HEK293 (cell line): Measurements from ENCODE around the gene TRIM7.

Experiments
- BCL11A ChIP-seq: fragments of 450-650 bp; formaldehyde crosslinking; IDR thresholded peaks from 2 replicates; pipeline ENCODE4 v1.5.1; 2016; ENCODE audit warnings: low read depth, missing biosample characterization, missing genetic modification characterization
- BCL11B ChIP-seq: fragments of 450-650 bp; formaldehyde crosslinking; IDR thresholded peaks from 2 replicates; pipeline ENCODE4 v1.5.1; 2016; ENCODE audit warnings: low read depth, missing biosample characterization, missing genetic modification characterization
- FEZF1 ChIP-seq: fragments of 450-650 bp; formaldehyde crosslinking; IDR thresholded peaks from 2 replicates; pipeline ENCODE4 v1.5.1; 2016; ENCODE audit warnings: missing biosample characterization, missing genetic modification characterization
- GFI1B ChIP-seq: fragments of 450-650 bp; formaldehyde crosslinking; IDR thresholded peaks from 2 replicates; pipeline ENCODE4 v1.5.1; 2016; ENCODE audit warnings: missing biosample characterization, missing genetic modification characterization
- GLIS1 ChIP-seq: fragments of 450-650 bp; formaldehyde crosslinking; IDR thresholded peaks from 2 replicates; pipeline ENCODE4 v1.5.1; 2016; ENCODE audit warnings: missing biosample characterization, missing genetic modification characterization
- HOXA7 ChIP-seq: sonication (generic); formaldehyde crosslinking; IDR thresholded peaks from 2 replicates; pipeline ENCODE4 v1.8.1; 2022; ENCODE audit warnings: missing genetic modification reagents, borderline replicate concordance
- KLF7 ChIP-seq: fragments of 450-650 bp; formaldehyde crosslinking; IDR thresholded peaks from 2 replicates; pipeline ENCODE4 v1.5.1; 2016; ENCODE audit warnings: missing biosample characterization, missing genetic modification characterization, borderline replicate concordance
- MZF1 ChIP-seq: fragments of 450-650 bp; formaldehyde crosslinking; IDR thresholded peaks from 2 replicates; pipeline ENCODE4 v1.5.1; 2017; ENCODE audit warnings: missing biosample characterization, missing genetic modification characterization, borderline replicate concordance
- SETDB1 ChIP-seq: IDR thresholded peaks from one replicate; pipeline ENCODE4 v1.6.1; 2017; ENCODE audit warnings: mild to moderate bottlenecking, low read length, moderate library complexity, mixed read lengths; ENCODE audit not compliant: insufficient read length
- SP7 ChIP-seq: fragments of 450-650 bp; formaldehyde crosslinking; IDR thresholded peaks from 2 replicates; pipeline ENCODE4 v1.5.1; 2016; ENCODE audit warnings: missing biosample characterization, missing genetic modification characterization
- YY2 ChIP-seq: fragments of 450-650 bp; formaldehyde crosslinking; IDR thresholded peaks from 2 replicates; pipeline ENCODE4 v1.5.1; 2016; ENCODE audit warnings: missing biosample characterization, missing genetic modification characterization
- ZBTB17 ChIP-seq: fragments of 450-650 bp; formaldehyde crosslinking; IDR thresholded peaks from 2 replicates; pipeline ENCODE4 v1.5.1; 2016; ENCODE audit warnings: missing biosample characterization, missing genetic modification characterization
- ZBTB20 ChIP-seq: fragments of 450-650 bp; formaldehyde crosslinking; IDR thresholded peaks from 2 replicates; pipeline ENCODE4 v1.5.1; 2016; ENCODE audit warnings: missing biosample characterization, missing genetic modification characterization
- ZBTB44 ChIP-seq: fragments of 450-650 bp; IDR thresholded peaks from 2 replicates; pipeline ENCODE4 v1.5.1; 2018; ENCODE audit warnings: missing biosample characterization, mild to moderate bottlenecking, missing genetic modification characterization
- ZEB2 ChIP-seq: fragments of 450-650 bp; formaldehyde crosslinking; IDR thresholded peaks from 2 replicates; pipeline ENCODE4 v1.5.1; 2016; ENCODE audit warnings: missing biosample characterization, missing genetic modification characterization
- ZFP37 ChIP-seq: fragments of 450-650 bp; formaldehyde crosslinking; IDR thresholded peaks from 2 replicates; pipeline ENCODE4 v1.5.1; 2016; ENCODE audit warnings: missing biosample characterization, missing genetic modification characterization
- ZNF146 ChIP-seq: fragments of 450-650 bp; formaldehyde crosslinking; IDR thresholded peaks from 2 replicates; pipeline ENCODE4 v1.5.1; 2016; ENCODE audit warnings: missing biosample characterization, missing genetic modification characterization
- ZNF37A ChIP-seq: fragments of 450-650 bp; IDR thresholded peaks from 2 replicates; pipeline ENCODE4 v1.5.1; 2018; ENCODE audit warnings: missing biosample characterization, missing genetic modification characterization
- ZNF391 ChIP-seq: fragments of 450-650 bp; formaldehyde crosslinking; IDR thresholded peaks from 2 replicates; pipeline ENCODE4 v1.5.1; 2016; ENCODE audit warnings: low read depth, missing biosample characterization, missing genetic modification characterization, borderline replicate concordance
- ZNF449 ChIP-seq: fragments of 450-650 bp; formaldehyde crosslinking; IDR thresholded peaks from 2 replicates; pipeline ENCODE4 v1.5.1; 2017; ENCODE audit warnings: missing biosample characterization, mild to moderate bottlenecking, missing genetic modification characterization, moderate library complexity
- ZNF501 ChIP-seq: fragments of 450-650 bp; formaldehyde crosslinking; IDR thresholded peaks from 2 replicates; pipeline ENCODE4 v1.5.1; 2016; ENCODE audit warnings: missing biosample characterization, missing genetic modification characterization
- ZNF514 ChIP-seq: fragments of 450-650 bp; formaldehyde crosslinking; IDR thresholded peaks from 2 replicates; pipeline ENCODE4 v1.5.1; 2016; ENCODE audit warnings: missing biosample characterization, missing genetic modification characterization
- ZNF560 ChIP-seq: fragments of 450-650 bp; formaldehyde crosslinking; IDR thresholded peaks from 2 replicates; pipeline ENCODE4 v1.5.1; 2017; ENCODE audit warnings: missing biosample characterization, missing genetic modification characterization, borderline replicate concordance
- ZNF76 ChIP-seq: fragments of 450-650 bp; formaldehyde crosslinking; IDR thresholded peaks from 2 replicates; pipeline ENCODE4; 2016; ENCODE audit warnings: low read depth, missing biosample characterization, missing genetic modification characterization, borderline replicate concordance
- ZSCAN18 ChIP-seq: fragments of 450-650 bp; formaldehyde crosslinking; IDR thresholded peaks from 2 replicates; pipeline ENCODE4 v1.5.1; 2016; ENCODE audit warnings: missing biosample characterization, missing genetic modification characterization
- ZSCAN30 ChIP-seq: fragments of 450-650 bp; IDR thresholded peaks from 2 replicates; pipeline ENCODE4 v1.5.1; 2018; ENCODE audit warnings: missing biosample characterization, mild to moderate bottlenecking, missing genetic modification characterization, moderate library complexity
- TF ChIP-seq, protein P1 (sequence below): fragments of 450-650 bp; formaldehyde crosslinking; IDR thresholded peaks from 2 replicates; pipeline ENCODE4 v1.5.1; 2016; ENCODE audit warnings: missing biosample characterization, missing genetic modification characterization
- TF ChIP-seq, protein P2 (sequence below): fragments of 450-650 bp; formaldehyde crosslinking; IDR thresholded peaks from 2 replicates; pipeline ENCODE4 v1.5.1; 2016; ENCODE audit warnings: missing biosample characterization, missing genetic modification characterization
- TF ChIP-seq, protein P3 (sequence below): fragments of 450-650 bp; formaldehyde crosslinking; optimal IDR thresholded peaks from 2 replicates; pipeline ENCODE3; 2016; ENCODE audit warnings: missing biosample characterization, mild to moderate bottlenecking, missing genetic modification characterization

TRIM7 gene

GRCh38 chr5:181191526-181192336 lies 13.3 kb downstream of the TRIM7 start (continued):
- TF ChIP-seq KLF7 = 0 out of 2 replicates have a peak, but pooled peaks have one; percentile 64
- TF ChIP-seq, protein P1, sequence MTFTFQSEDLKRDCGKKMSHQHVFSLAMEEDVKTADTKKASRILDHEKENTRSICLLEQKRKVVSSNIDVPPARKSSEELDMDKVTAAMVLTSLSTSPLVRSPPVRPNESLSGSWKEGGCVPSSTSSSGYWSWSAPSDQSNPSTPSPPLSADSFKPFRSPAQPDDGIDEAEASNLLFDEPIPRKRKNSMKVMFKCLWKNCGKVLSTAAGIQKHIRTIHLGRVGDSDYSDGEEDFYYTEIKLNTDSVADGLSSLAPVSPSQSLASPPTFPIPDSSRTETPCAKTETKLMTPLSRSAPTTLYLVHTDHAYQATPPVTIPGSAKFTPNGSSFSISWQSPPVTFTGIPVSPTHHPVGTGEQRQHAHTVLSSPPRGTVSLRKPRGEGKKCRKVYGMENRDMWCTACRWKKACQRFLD (tag by site-specific recombination) = no peak
- peak; percentile 76 for TF ChIP-seq ZBTB44
- TF ChIP-seq ZNF501 = peak; percentile 12; the same call in 1 of the 2 replicates
- TF ChIP-seq HOXA7 (CRISPR knock-in tag) = no peak
- peak; percentile 54; the same call in 1 of the 2 replicates for TF ChIP-seq ZEB2 (tag by site-specific recombination)
- peak; percentile 90 for TF ChIP-seq ZNF449 (tag by site-specific recombination)
- TF ChIP-seq, protein P2, sequence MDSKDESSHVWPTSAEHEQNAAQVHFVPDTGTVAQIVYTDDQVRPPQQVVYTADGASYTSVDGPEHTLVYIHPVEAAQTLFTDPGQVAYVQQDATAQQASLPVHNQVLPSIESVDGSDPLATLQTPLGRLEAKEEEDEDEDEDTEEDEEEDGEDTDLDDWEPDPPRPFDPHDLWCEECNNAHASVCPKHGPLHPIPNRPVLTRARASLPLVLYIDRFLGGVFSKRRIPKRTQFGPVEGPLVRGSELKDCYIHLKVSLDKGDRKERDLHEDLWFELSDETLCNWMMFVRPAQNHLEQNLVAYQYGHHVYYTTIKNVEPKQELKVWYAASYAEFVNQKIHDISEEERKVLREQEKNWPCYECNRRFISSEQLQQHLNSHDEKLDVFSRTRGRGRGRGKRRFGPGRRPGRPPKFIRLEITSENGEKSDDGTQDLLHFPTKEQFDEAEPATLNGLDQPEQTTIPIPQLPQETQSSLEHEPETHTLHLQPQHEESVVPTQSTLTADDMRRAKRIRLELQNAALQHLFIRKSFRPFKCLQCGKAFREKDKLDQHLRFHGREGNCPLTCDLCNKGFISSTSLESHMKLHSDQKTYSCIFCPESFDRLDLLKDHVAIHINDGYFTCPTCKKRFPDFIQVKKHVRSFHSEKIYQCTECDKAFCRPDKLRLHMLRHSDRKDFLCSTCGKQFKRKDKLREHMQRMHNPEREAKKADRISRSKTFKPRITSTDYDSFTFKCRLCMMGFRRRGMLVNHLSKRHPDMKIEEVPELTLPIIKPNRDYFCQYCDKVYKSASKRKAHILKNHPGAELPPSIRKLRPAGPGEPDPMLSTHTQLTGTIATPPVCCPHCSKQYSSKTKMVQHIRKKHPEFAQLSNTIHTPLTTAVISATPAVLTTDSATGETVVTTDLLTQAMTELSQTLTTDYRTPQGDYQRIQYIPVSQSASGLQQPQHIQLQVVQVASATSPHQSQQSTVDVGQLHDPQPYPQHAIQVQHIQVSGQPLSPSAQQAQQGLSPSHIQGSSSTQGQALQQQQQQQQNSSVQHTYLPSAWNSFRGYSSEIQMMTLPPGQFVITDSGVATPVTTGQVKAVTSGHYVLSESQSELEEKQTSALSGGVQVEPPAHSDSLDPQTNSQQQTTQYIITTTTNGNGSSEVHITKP (tag by site-specific recombination) = peak; percentile 65
- peak; percentile 70 for TF ChIP-seq ZBTB20 (tag by site-specific recombination)
- peak; percentile 99 for TF ChIP-seq ZSCAN30 (tag by site-specific recombination)
- TF ChIP-seq ZSCAN18 (tag by site-specific recombination) = no peak; the same call in 1 of the 2 replicates
- no peak for TF ChIP-seq BCL11B (tag by site-specific recombination)
- 0 out of 2 replicates have a peak, but pooled peaks have one; percentile 32 for TF ChIP-seq ZNF37A (tag by site-specific recombination)
- TF ChIP-seq, protein P3, sequence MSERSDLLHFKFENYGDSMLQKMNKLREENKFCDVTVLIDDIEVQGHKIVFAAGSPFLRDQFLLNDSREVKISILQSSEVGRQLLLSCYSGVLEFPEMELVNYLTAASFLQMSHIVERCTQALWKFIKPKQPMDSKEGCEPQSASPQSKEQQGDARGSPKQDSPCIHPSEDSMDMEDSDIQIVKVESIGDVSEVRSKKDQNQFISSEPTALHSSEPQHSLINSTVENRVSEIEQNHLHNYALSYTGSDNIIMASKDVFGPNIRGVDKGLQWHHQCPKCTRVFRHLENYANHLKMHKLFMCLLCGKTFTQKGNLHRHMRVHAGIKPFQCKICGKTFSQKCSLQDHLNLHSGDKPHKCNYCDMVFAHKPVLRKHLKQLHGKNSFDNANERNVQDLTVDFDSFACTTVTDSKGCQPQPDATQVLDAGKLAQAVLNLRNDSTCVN = peak; percentile 68
- TF ChIP-seq BCL11A (tag by site-specific recombination) = peak; percentile 34; the same call in 1 of the 2 replicates
- TF ChIP-seq SETDB1 = no peak
- no peak for TF ChIP-seq FEZF1 (tag by site-specific recombination)
- no peak for TF ChIP-seq ZNF560
- 0 out of 2 replicates have a peak, but pooled peaks have one; percentile 36 for TF ChIP-seq GFI1B
- no peak for TF ChIP-seq ZNF514 (tag by site-specific recombination)
- peak; percentile 72 for TF ChIP-seq SP7
- TF ChIP-seq YY2 (tag by site-specific recombination) = no peak; the same call in none of the 2 replicates
- TF ChIP-seq ZNF76 (tag by site-specific recombination) = peak; percentile 19; the same call in 1 of the 2 replicates
- TF ChIP-seq MZF1 (tag by site-specific recombination) = 0 out of 2 replicates have a peak, but pooled peaks have one; percentile 25
- no peak for TF ChIP-seq ZNF146 (tag by site-specific recombination)
- TF ChIP-seq GLIS1 (tag by site-specific recombination) = peak; percentile 69
- peak; percentile 76 for TF ChIP-seq ZBTB17 (tag by site-specific recombination)
- 0 out of 2 replicates have a peak, but pooled peaks have one; percentile 16 for TF ChIP-seq ZNF391 (tag by site-specific recombination)
- no peak for TF ChIP-seq ZFP37 (tag by site-specific recombination)
